Measurements from ENCODE around the gene BEX3. TPM values are rescaled to one million over a fixed set of nuclear protein-coding genes. Genes with fewer than 3 reads are reported as not detected.

BEX3 gene
- total RNA-seq, 1 experiment from 2014 or later: 263 TPM

DNA sequence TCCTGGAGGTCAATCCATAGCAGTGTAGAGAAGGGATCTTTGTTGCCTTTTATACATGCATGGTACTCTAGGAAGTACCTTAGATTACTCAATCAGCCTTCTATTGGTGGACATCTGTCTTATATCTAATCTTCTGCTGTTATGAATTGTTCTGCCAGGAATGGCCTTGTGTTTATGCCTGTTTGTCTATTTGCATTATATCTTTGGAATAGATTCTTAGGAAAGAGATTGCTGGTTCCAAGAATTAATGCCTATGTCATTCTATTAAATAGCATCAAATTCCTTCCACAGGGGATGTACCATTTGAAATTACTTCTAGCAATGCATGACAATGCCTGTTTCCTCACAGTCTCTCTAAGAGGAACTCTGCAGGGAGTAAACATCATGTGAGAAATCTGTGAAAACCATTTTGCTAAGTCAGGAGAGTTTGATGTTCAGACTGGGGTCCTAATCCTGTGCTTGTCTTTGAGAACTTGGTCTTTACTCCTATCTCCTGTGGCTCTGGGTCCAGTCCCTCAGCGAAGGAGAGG is 42.5 kb downstream of the BEX3 start:
- no peak overlapping the region for H3K4me3 Mint-ChIP-seq
- ChIA-PET CTCF (no interaction called here), POLR2A (no interaction called here)
- H3K36me3 Mint-ChIP-seq: peaks cover 7% of the 10 kb centered on the region; the same call in 1 of the 2 replicates
- peaks cover 54% of the 10 kb centered on the region for H3K27me3 Mint-ChIP-seq (ENCODE audit: low read depth)
- ATAC-seq (no peak), DNase-seq (ENCODE audit: low spot score) (no peak)
- peaks cover 26% of the 10 kb centered on the region for H3K4me1 Mint-ChIP-seq
- no peak overlapping the region for H3K27ac Mint-ChIP-seq
- H3K9me3 Mint-ChIP-seq: no peaks in the 10 kb centered on the region
- TF ChIP-seq RELA (CRISPR knock-in tag; IDR thresholded peaks at IDR 0.05; ENCODE audit: borderline replicate concordance): no peak
- TF ChIP-seq, protein P1, sequence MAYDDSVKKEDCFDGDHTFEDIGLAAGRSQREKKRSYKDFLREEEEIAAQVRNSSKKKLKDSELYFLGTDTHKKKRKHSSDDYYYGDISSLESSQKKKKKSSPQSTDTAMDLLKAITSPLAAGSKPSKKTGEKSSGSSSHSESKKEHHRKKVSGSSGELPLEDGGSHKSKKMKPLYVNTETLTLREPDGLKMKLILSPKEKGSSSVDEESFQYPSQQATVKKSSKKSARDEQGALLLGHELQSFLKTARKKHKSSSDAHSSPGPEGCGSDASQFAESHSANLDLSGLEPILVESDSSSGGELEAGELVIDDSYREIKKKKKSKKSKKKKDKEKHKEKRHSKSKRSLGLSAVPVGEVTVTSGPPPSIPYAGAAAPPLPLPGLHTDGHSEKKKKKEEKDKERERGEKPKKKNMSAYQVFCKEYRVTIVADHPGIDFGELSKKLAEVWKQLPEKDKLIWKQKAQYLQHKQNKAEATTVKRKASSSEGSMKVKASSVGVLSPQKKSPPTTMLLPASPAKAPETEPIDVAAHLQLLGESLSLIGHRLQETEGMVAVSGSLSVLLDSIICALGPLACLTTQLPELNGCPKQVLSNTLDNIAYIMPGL (CRISPR knock-in tag; IDR thresholded peaks at IDR 0.05): no peak
- TF ChIP-seq GABPB1 (CRISPR knock-in tag; IDR thresholded peaks at IDR 0.05): no peak
- TF ChIP-seq, protein P2, sequence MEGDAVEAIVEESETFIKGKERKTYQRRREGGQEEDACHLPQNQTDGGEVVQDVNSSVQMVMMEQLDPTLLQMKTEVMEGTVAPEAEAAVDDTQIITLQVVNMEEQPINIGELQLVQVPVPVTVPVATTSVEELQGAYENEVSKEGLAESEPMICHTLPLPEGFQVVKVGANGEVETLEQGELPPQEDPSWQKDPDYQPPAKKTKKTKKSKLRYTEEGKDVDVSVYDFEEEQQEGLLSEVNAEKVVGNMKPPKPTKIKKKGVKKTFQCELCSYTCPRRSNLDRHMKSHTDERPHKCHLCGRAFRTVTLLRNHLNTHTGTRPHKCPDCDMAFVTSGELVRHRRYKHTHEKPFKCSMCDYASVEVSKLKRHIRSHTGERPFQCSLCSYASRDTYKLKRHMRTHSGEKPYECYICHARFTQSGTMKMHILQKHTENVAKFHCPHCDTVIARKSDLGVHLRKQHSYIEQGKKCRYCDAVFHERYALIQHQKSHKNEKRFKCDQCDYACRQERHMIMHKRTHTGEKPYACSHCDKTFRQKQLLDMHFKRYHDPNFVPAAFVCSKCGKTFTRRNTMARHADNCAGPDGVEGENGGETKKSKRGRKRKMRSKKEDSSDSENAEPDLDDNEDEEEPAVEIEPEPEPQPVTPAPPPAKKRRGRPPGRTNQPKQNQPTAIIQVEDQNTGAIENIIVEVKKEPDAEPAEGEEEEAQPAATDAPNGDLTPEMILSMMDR (IDR thresholded peaks at IDR 0.05): no peak

DNA sequence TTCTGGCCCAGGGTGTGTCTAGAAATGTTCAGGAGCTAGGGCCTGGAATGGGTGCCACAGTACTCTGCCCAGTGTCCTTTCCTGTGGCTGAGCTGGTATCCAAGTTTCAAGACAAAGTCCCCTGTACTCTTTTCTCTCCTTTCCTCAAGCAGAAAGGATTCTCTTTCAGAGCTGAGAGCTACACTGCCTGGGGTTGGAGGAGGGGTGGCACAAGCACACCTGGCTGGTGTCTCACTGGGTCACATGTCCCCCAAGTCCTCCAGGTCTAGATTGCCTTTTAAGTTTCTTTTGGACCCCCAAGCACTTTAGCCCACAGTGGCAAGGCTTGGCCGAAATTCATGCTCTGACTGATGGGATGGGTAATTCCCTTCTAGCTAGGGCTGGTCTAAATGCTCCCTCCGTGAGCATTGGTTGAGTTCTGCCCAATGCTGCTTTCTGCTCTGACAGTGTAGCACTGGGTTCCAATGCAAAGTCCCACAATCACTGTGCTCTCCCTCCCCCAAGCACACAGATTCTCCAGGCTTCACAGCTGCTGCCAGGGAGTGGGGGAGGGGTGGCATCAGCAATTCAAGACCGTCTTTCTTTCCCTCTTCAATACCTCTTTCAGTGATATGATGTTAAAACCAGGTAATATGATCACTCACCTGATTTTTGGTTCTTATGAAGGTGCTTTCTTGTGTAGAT is 47.8 kb downstream of the BEX3 start:
- H3K27me3 Mint-ChIP-seq (ENCODE audit: low read depth): peaks cover 16% of the 10 kb centered on the region
- H3K36me3 Mint-ChIP-seq: peaks cover 3% of the 10 kb centered on the region; the same call in 1 of the 2 replicates
- TF ChIP-seq, protein P3, sequence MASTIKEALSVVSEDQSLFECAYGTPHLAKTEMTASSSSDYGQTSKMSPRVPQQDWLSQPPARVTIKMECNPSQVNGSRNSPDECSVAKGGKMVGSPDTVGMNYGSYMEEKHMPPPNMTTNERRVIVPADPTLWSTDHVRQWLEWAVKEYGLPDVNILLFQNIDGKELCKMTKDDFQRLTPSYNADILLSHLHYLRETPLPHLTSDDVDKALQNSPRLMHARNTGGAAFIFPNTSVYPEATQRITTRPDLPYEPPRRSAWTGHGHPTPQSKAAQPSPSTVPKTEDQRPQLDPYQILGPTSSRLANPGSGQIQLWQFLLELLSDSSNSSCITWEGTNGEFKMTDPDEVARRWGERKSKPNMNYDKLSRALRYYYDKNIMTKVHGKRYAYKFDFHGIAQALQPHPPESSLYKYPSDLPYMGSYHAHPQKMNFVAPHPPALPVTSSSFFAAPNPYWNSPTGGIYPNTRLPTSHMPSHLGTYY (CRISPR knock-in tag; IDR thresholded peaks at IDR 0.05): no peak
- TF ChIP-seq ETV6 (CRISPR knock-in tag; IDR thresholded peaks at IDR 0.05) (no peak), TEAD1 (CRISPR knock-in tag; IDR thresholded peaks at IDR 0.05) (no peak), RORB (CRISPR knock-in tag; IDR thresholded peaks at IDR 0.05) (no peak), PRRX2 (CRISPR knock-in tag; IDR thresholded peaks at IDR 0.05) (no peak), NFE2L1 (CRISPR knock-in tag; IDR thresholded peaks at IDR 0.05) (no peak)
- TF ChIP-seq, protein P4, sequence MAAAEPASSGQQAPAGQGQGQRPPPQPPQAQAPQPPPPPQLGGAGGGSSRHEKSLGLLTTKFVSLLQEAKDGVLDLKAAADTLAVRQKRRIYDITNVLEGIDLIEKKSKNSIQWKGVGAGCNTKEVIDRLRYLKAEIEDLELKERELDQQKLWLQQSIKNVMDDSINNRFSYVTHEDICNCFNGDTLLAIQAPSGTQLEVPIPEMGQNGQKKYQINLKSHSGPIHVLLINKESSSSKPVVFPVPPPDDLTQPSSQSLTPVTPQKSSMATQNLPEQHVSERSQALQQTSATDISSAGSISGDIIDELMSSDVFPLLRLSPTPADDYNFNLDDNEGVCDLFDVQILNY (CRISPR knock-in tag; IDR thresholded peaks at IDR 0.05): no peak
- TF ChIP-seq, protein P5, sequence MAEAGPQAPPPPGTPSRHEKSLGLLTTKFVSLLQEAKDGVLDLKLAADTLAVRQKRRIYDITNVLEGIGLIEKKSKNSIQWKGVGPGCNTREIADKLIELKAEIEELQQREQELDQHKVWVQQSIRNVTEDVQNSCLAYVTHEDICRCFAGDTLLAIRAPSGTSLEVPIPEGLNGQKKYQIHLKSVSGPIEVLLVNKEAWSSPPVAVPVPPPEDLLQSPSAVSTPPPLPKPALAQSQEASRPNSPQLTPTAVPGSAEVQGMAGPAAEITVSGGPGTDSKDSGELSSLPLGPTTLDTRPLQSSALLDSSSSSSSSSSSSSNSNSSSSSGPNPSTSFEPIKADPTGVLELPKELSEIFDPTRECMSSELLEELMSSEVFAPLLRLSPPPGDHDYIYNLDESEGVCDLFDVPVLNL (CRISPR knock-in tag; IDR thresholded peaks at IDR 0.05; ENCODE audit: borderline replicate concordance, low read depth): no peak
- TF ChIP-seq, protein P6, sequence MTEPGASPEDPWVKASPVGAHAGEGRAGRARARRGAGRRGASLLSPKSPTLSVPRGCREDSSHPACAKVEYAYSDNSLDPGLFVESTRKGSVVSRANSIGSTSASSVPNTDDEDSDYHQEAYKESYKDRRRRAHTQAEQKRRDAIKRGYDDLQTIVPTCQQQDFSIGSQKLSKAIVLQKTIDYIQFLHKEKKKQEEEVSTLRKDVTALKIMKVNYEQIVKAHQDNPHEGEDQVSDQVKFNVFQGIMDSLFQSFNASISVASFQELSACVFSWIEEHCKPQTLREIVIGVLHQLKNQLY (CRISPR knock-in tag; IDR thresholded peaks at IDR 0.05): no peak
- TF ChIP-seq, protein P7, sequence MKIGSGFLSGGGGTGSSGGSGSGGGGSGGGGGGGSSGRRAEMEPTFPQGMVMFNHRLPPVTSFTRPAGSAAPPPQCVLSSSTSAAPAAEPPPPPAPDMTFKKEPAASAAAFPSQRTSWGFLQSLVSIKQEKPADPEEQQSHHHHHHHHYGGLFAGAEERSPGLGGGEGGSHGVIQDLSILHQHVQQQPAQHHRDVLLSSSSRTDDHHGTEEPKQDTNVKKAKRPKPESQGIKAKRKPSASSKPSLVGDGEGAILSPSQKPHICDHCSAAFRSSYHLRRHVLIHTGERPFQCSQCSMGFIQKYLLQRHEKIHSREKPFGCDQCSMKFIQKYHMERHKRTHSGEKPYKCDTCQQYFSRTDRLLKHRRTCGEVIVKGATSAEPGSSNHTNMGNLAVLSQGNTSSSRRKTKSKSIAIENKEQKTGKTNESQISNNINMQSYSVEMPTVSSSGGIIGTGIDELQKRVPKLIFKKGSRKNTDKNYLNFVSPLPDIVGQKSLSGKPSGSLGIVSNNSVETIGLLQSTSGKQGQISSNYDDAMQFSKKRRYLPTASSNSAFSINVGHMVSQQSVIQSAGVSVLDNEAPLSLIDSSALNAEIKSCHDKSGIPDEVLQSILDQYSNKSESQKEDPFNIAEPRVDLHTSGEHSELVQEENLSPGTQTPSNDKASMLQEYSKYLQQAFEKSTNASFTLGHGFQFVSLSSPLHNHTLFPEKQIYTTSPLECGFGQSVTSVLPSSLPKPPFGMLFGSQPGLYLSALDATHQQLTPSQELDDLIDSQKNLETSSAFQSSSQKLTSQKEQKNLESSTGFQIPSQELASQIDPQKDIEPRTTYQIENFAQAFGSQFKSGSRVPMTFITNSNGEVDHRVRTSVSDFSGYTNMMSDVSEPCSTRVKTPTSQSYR (CRISPR knock-in tag; IDR thresholded peaks at IDR 0.05): peak; percentile 61; the same call in 1 of the 2 replicates
- TF ChIP-seq, protein P8, sequence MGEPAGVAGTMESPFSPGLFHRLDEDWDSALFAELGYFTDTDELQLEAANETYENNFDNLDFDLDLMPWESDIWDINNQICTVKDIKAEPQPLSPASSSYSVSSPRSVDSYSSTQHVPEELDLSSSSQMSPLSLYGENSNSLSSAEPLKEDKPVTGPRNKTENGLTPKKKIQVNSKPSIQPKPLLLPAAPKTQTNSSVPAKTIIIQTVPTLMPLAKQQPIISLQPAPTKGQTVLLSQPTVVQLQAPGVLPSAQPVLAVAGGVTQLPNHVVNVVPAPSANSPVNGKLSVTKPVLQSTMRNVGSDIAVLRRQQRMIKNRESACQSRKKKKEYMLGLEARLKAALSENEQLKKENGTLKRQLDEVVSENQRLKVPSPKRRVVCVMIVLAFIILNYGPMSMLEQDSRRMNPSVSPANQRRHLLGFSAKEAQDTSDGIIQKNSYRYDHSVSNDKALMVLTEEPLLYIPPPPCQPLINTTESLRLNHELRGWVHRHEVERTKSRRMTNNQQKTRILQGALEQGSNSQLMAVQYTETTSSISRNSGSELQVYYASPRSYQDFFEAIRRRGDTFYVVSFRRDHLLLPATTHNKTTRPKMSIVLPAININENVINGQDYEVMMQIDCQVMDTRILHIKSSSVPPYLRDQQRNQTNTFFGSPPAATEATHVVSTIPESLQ (CRISPR knock-in tag; IDR thresholded peaks at IDR 0.05): no peak
- TF ChIP-seq, protein P9, sequence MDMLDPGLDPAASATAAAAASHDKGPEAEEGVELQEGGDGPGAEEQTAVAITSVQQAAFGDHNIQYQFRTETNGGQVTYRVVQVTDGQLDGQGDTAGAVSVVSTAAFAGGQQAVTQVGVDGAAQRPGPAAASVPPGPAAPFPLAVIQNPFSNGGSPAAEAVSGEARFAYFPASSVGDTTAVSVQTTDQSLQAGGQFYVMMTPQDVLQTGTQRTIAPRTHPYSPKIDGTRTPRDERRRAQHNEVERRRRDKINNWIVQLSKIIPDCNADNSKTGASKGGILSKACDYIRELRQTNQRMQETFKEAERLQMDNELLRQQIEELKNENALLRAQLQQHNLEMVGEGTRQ (CRISPR knock-in tag; IDR thresholded peaks at IDR 0.05): peak; percentile 28; the same call in 1 of the 2 replicates
- DNase-seq (ENCODE audit: low spot score): peak; percentile 26
- H3K9me3 Mint-ChIP-seq: no peaks in the 10 kb centered on the region
- POLR2A ChIA-PET: no interaction called here
- ATAC-seq: peak; percentile 89
- H3K27ac Mint-ChIP-seq: peak overlapping the region; percentile 49; the same call in 1 of the 2 replicates
- peaks cover 32% of the 10 kb centered on the region for H3K4me1 Mint-ChIP-seq
- peak overlapping the region; percentile 24; the same call in 1 of the 2 replicates for H3K4me3 Mint-ChIP-seq
- CTCF ChIA-PET: interaction anchor here (0.8 kb wide), 1 partner anchor 40 kb away, joined by 3 read pairs; no protein-coding TSS in a partner anchor

Data from WTC11 (cell line).